Fibroblast of the aortic adventitia (primary cell): ENCODE measurements around the gene RABL3. TPM values are rescaled to one million over a fixed set of nuclear protein-coding genes. Genes with fewer than 3 reads are reported as not detected.
"Not testable (repeated sequence)": the region's sequence is repeated elsewhere in the genome, so short reads cannot be mapped to it uniquely, and the experiment has no call there.

Experiments used
- DNase-seq: peaks from one replicate; pipeline ENCODE4 v3.0.0-alpha.2; 2010; ENCODE audit warnings: low read depth
- H3K4me3 ChIP-seq: 2 replicates; pipeline ENCODE4 v1.5.1; 2011; ENCODE audit warnings: low read depth, mild to moderate bottlenecking, control low read depth, low read length, moderate library complexity
- CTCF ChIP-seq: IDR thresholded peaks from 2 replicates; pipeline ENCODE4 v1.5.1; 2011; ENCODE audit warnings: mild to moderate bottlenecking, low read length, control low read depth, inconsistent platforms; ENCODE audit not compliant: insufficient read depth
- small RNA-seq: library from RNA; depleted of rRNA; stranded (forward); fragments of <200 nt; gene quantifications from one replicate; pipeline ENCODE3, GENCODE V24; 2012
- total RNA-seq: library from RNA; depleted of rRNA; stranded (reverse); fragments of >200 nt; gene quantifications from 2 replicates; pipeline ENCODE4 v1.2.3, GENCODE V29; 2012; ENCODE audit warnings: low replicate concordance

The RABL3 gene
- total RNA-seq, 1 donor: 18.3 TPM

GRCh38 chr3:120641696-120642246 lies 100.5 kb downstream of the RABL3 start:
- H3K4me3 ChIP-seq: no peak overlapping the region
- no peak for TF ChIP-seq CTCF
- no peak for DNase-seq

GRCh38 chr3:120640231-120640630 lies 102.1 kb downstream of the RABL3 start:
- no peak for TF ChIP-seq CTCF
- H3K4me3 ChIP-seq: no peak overlapping the region
- no peak for DNase-seq

- not testable (repeated sequence) for H3K4me3 ChIP-seq, DNase-seq
Measured at GRCh38 chr3:120638820-120639219, 103.5 kb downstream of the RABL3 start.

GRCh38 chr3:120637851-120638559 lies 104.3 kb downstream of the RABL3 start:
- TF ChIP-seq CTCF: no peak
- no peak for DNase-seq
- H3K4me3 ChIP-seq: no peak overlapping the region

GRCh38 chr3:120636795-120637401 lies 105.4 kb downstream of the RABL3 start:
- no peak for DNase-seq
- no peak for TF ChIP-seq CTCF
- H3K4me3 ChIP-seq: no peak overlapping the region

Small RNAs within 50 kb of the gene (small RNA-seq; reads per million reads assigned to genes)
- gene MTCO1P29 (not detected), gene MTCO2P29 (not detected)

Other genes starting within 250 kb of the RABL3 start
- gene NDUFB4, start 146.2 kb downstream of the RABL3 start, total RNA-seq: 5.6 and 64.1 TPM in 2 replicates
- 0.09 and 0.57 TPM in 2 replicates for gene HGD, start 60.3 kb downstream of the RABL3 start, total RNA-seq
- gene GTF2E1, start 228 bp upstream of the RABL3 start, total RNA-seq: 15.5 and 16.9 TPM in 2 replicates
- gene STXBP5L, start 165.7 kb upstream of the RABL3 start, total RNA-seq: 0.16 TPM in 1 of 2 replicates, not detected in the other